MCF 10A (cell line): Measurements from ENCODE around the gene CDH1. TPM values are rescaled to one million over a fixed set of nuclear protein-coding genes. Genes with fewer than 3 reads are reported as not detected.

Experiments
- BruUV-seq: library from RNA; stranded (reverse); fragments of 400-500 nt; replicated peaks from 2 replicates; lab custom pipeline; 2021; lab: Mats Ljungman, UMichigan
- CTCF ChIA-PET: fragments of 300-600 bp; sonication (Branson Sonifier 250); formaldehyde crosslinking; extraction: SDS; loops from one replicate; lab custom pipeline; 2021; ENCODE audit warnings: antibody characterized with exemption, inconsistent platforms; lab: Yijun Ruan, JAX
- POLR2A ChIA-PET: fragments of 300-600, 350-650 bp; sonication (Branson Sonifier 250); formaldehyde crosslinking; extraction: SDS; loops from one replicate; lab custom pipeline; 2020; ENCODE audit warnings: antibody characterized with exemption, inconsistent platforms; lab: Yijun Ruan, JAX
- DNase-seq: peaks from one replicate; pipeline ENCODE4 v3.0.0-alpha.2; 2018; ENCODE audit not compliant: unreplicated experiment
- H3K27ac Mint-ChIP-seq: one replicate; pipeline ENCODE4 v1.8.0; 2022; ENCODE audit warnings: mild to moderate bottlenecking, low read depth, mixed read lengths; ENCODE audit not compliant: unreplicated experiment
- H3K27me3 Mint-ChIP-seq: one replicate; pipeline ENCODE4 v1.8.0; 2022; ENCODE audit warnings: mixed read lengths; ENCODE audit not compliant: insufficient read depth, unreplicated experiment
- H3K36me3 Mint-ChIP-seq: one replicate; pipeline ENCODE4 v1.8.0; 2022; ENCODE audit warnings: mild to moderate bottlenecking, moderate library complexity, mixed read lengths; ENCODE audit not compliant: insufficient read depth, unreplicated experiment
- H3K4me1 Mint-ChIP-seq: one replicate; pipeline ENCODE4 v1.8.0; 2022; ENCODE audit warnings: mixed read lengths; ENCODE audit not compliant: insufficient read depth, unreplicated experiment
- H3K4me3 Mint-ChIP-seq: one replicate; pipeline ENCODE4 v1.8.0; 2022; ENCODE audit warnings: mild to moderate bottlenecking, moderate library complexity, mixed read lengths; ENCODE audit not compliant: unreplicated experiment
- H3K9me3 Mint-ChIP-seq: one replicate; pipeline ENCODE4 v1.8.0; 2022; ENCODE audit warnings: mixed read lengths; ENCODE audit not compliant: unreplicated experiment
- CTCF ChIP-seq: fragments of 200-600 bp; IDR thresholded peaks from one replicate; pipeline ENCODE4 v1.8.0; 2022; ENCODE audit warnings: antibody characterized with exemption, mild to moderate bottlenecking; ENCODE audit not compliant: unreplicated experiment
- intact Hi-C: fragments of 100-400 bp; cut with micrococcal nuclease; formaldehyde crosslinking; loops from 2 replicates; pipeline ENCODE4 v1.14.1; 2022
- total RNA-seq: library from RNA; stranded (reverse); gene quantifications from 2 replicates; pipeline ENCODE4 v1.2.3, GENCODE V29; 2022

CDH1 gene
- total RNA-seq, 1 experiment from 2014 or later: 37.6 TPM

GRCh38 chr16:68717684-68718083 lies 19.4 kb upstream of the CDH1 start:
- Mint-ChIP-seq H3K4me1 (no peaks in the 10 kb centered on the region), H3K9me3 (no peaks in the 10 kb centered on the region)
- no peak for DNase-seq

GRCh38 chr16:68718590-68718989 lies 18.5 kb upstream of the CDH1 start:
- H3K27ac Mint-ChIP-seq: no peak overlapping the region
- H3K27me3 Mint-ChIP-seq: no peaks in the 10 kb centered on the region
- no peak for TF ChIP-seq CTCF
- intact Hi-C loops: no loop called here
- ChIA-PET POLR2A (interaction anchor here (0.6 to 0.7 kb wide), 2 partner anchors 17 to 18 kb away, joined by 3 read pairs; partner anchors contain the start of gene CDH1), CTCF (interaction anchor here (1.0 to 1.6 kb wide), 3 partner anchors 29 to 190 kb away, joined by 3 to 5 read pairs (median 4); no protein-coding TSS in a partner anchor)
- BruUV-seq: no TSS peak
- no peak overlapping the region for H3K4me3 Mint-ChIP-seq
- no peak for DNase-seq
- no peaks in the 10 kb centered on the region for H3K36me3 Mint-ChIP-seq
- H3K4me1 Mint-ChIP-seq: no peaks in the 10 kb centered on the region
- H3K9me3 Mint-ChIP-seq: no peaks in the 10 kb centered on the region

More at GRCh38 chr16:68717684-68718083, 19.4 kb upstream of the CDH1 start:
- H3K36me3 Mint-ChIP-seq: no peaks in the 10 kb centered on the region
- ChIA-PET POLR2A (interaction anchor here (0.6 to 0.9 kb wide), 2 partner anchors 20 to 49 kb away, joined by 4 read pairs; no protein-coding TSS in a partner anchor), CTCF (interaction anchor here (0.6 to 1.9 kb wide), 7 partner anchors 10 to 198 kb away, joined by 3 to 6 read pairs (median 4); no protein-coding TSS in a partner anchor)
- H3K4me3 Mint-ChIP-seq: no peak overlapping the region
- TF ChIP-seq CTCF: no peak
- no peaks in the 10 kb centered on the region for H3K27me3 Mint-ChIP-seq
- intact Hi-C loops: no loop called here
- BruUV-seq: no TSS peak
- H3K27ac Mint-ChIP-seq: no peak overlapping the region

GRCh38 chr16:68719993-68720489 lies 17.1 kb upstream of the CDH1 start:
- no peak overlapping the region for H3K4me3 Mint-ChIP-seq
- no peaks in the 10 kb centered on the region for H3K36me3 Mint-ChIP-seq
- H3K27ac Mint-ChIP-seq: no peak overlapping the region
- no TSS peak for BruUV-seq
- POLR2A ChIA-PET: no interaction called here
- CTCF ChIA-PET: interaction anchor here (1.9 kb wide), 1 partner anchor 58 kb away, joined by 5 read pairs; no protein-coding TSS in a partner anchor
- H3K9me3 Mint-ChIP-seq: no peaks in the 10 kb centered on the region
- no peak for DNase-seq
- no peaks in the 10 kb centered on the region for H3K4me1 Mint-ChIP-seq
- no peaks in the 10 kb centered on the region for H3K27me3 Mint-ChIP-seq
- intact Hi-C loops: no loop called here
- no peak for TF ChIP-seq CTCF

GRCh38 chr16:68722119-68723024 lies 14.7 kb upstream of the CDH1 start:
- Mint-ChIP-seq H3K36me3 (no peaks in the 10 kb centered on the region), H3K27me3 (no peaks in the 10 kb centered on the region), H3K27ac (no peak overlapping the region), H3K4me3 (no peak overlapping the region), H3K9me3 (no peaks in the 10 kb centered on the region), H3K4me1 (no peaks in the 10 kb centered on the region)
- ChIA-PET POLR2A (interaction anchor here (0.7 kb wide), 1 partner anchor 19 kb away, joined by 3 read pairs; no protein-coding TSS in a partner anchor), CTCF (interaction anchor here (0.5 to 1.4 kb wide), 5 partner anchors 18 to 131 kb away, joined by 3 to 8 read pairs (median 3); no protein-coding TSS in a partner anchor)
- DNase-seq: no peak
- BruUV-seq: no TSS peak
- intact Hi-C loops: no loop called here
- no peak for TF ChIP-seq CTCF
